Rectal smooth muscle tissue (tissue), 1 donor: ENCODE data around the gene ELMO1.

Experiments
- H3K27ac ChIP-seq: one replicate; pipeline ENCODE4 v1.7.0; 2013; ENCODE audit warnings: low read depth, low read length, inconsistent platforms
- H3K27me3 ChIP-seq: one replicate; pipeline ENCODE4 v1.7.0; 2013; ENCODE audit warnings: low read length; ENCODE audit not compliant: control insufficient read depth, insufficient read depth
- H3K36me3 ChIP-seq: one replicate; pipeline ENCODE4 v1.7.0; 2013; ENCODE audit warnings: low read length; ENCODE audit not compliant: control insufficient read depth, insufficient read depth
- H3K4me1 ChIP-seq: one replicate; pipeline ENCODE4 v1.7.0; 2013; ENCODE audit warnings: low read length; ENCODE audit not compliant: control insufficient read depth, insufficient read depth
- H3K4me3 ChIP-seq: one replicate; pipeline ENCODE4 v1.7.0; 2013; ENCODE audit warnings: low read length
- H3K9ac ChIP-seq: one replicate; pipeline ENCODE4 v1.7.0; 2013; ENCODE audit warnings: low read length

ELMO1 gene

DNA sequence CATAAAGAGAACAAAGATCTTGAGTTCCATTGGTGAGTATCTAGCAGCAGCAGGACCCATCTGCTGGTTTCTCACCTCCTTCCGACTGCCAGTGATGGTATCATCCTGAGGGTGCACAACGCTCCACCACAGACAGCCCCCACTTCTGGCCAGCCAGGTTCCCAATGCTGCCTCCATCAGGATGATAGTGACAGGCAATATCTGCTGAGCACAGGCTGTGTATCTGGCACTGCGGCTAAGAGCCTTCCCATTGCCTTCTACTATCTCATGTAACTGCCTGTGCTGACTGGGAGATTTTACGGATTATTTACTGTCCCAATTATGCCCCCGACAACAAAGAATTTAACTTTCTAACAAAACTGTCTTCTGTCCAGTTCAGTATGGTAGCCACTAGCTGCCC, 372.0 kb downstream of the ELMO1 start:
- Histone ChIP-seq H3K9ac (no peak overlapping the region), H3K27me3 (no peaks in the 10 kb centered on the region), H3K4me3 (no peak overlapping the region), H3K27ac (no peak overlapping the region), H3K36me3 (no peaks in the 10 kb centered on the region), H3K4me1 (no peaks in the 10 kb centered on the region)

DNA sequence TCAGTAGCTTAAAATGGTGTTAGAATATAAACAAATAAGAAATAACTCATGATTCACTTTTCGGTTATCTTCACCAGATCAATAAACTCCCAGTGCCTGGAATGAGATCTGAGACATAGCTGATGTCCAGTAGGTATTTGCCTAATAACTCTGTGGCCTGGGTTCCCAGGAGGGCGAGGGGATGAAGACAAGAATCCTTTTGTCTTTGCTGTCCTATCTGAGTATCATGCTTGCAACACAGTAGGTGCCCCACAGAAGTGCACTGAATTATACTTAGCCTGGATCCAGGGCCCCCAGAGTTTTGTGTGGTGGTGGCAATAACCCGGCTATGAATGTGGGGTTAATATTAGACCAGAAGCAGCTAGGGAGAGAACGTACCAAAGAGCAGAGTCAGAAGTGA, 374.3 kb downstream of the ELMO1 start:
- Histone ChIP-seq H3K4me1 (no peaks in the 10 kb centered on the region), H3K36me3 (no peaks in the 10 kb centered on the region), H3K9ac (no peak overlapping the region), H3K4me3 (no peak overlapping the region), H3K27me3 (no peaks in the 10 kb centered on the region), H3K27ac (no peak overlapping the region)

DNA sequence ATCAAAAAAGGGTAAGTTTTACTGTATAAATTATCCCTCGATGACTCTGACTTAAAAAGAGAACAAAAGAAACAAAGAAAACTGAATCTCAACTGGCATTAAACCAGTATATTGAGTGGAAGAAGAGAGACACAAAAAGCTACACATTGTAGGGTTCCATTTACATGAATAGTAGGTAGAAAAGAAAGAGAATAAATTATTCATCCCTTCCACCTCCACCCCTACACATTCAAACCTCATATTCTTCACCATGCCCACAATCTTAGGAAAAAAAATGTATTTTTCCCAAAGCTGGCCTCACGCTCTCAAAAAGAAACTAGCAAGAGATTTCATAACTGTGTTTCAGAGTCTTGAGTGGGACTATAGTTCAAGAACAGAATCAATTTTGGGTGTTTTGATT, 377.5 kb downstream of the ELMO1 start:
- H3K27ac ChIP-seq = no peak overlapping the region
- H3K27me3 ChIP-seq = no peaks in the 10 kb centered on the region
- H3K36me3 ChIP-seq = no peaks in the 10 kb centered on the region
- H3K9ac ChIP-seq = no peak overlapping the region
- no peaks in the 10 kb centered on the region for H3K4me1 ChIP-seq
- H3K4me3 ChIP-seq = no peak overlapping the region

DNA sequence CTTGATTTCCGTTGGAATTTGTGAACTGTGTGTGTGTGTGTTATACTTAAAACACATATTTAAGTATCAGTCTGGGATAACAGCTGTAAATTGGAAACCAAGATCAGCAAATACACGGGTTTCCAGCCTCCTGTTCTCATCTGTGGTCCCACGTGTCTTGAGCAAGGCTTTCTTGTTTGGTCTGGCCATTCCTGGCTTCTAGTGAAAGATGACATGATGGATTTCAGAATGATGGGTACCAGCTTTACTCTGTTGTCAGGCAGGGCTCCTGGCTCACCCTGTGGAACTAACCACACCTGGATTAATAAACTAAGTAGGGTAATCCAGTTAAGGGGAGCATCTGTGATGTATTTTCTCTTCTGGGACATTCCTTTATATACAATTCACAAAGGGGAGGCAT, 378.2 kb downstream of the ELMO1 start:
- Histone ChIP-seq H3K36me3 (no peaks in the 10 kb centered on the region), H3K4me3 (no peak overlapping the region), H3K27ac (no peak overlapping the region), H3K27me3 (no peaks in the 10 kb centered on the region), H3K9ac (no peak overlapping the region), H3K4me1 (no peaks in the 10 kb centered on the region)

DNA sequence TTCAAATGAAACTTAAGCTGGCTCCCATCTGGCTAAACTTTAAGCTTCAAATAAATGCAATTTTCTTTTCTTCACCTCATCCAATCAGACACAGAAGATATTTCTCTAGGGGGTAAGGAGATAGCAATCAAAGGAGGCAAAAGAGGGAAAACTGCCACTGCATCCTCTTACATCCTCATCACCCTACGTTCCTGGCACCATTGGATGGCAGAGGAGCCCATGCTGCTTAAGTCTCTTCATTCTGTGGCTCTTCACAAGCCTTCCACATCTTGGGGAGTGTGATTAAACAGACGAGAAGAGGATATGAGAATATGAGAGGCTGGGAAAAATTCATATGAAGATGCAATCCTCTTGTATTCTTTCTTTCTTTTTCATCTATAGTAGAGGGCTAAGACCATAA, 378.6 kb downstream of the ELMO1 start:
- Histone ChIP-seq H3K4me3 (no peak overlapping the region), H3K27me3 (no peaks in the 10 kb centered on the region), H3K36me3 (no peaks in the 10 kb centered on the region), H3K4me1 (no peaks in the 10 kb centered on the region), H3K9ac (no peak overlapping the region), H3K27ac (no peak overlapping the region)

DNA sequence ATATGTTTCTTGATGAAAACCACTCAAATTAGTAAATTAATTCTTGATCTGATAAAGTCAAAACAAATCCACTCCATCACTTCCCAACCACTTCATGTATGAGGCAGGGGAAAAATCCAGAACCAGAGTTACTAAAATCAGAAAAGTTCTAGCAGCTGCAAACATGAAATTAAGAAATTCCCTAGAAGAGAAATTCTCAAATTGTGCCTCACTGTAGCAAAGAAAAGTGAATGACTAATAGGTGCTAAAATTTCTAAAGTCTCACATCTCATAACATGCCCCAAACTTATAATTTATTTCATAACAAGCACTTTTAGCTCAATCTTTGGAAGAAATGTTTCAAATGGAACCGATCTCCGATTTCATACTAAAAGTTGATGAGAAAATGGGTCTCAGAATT, 379.3 kb downstream of the ELMO1 start:
- Histone ChIP-seq H3K9ac (no peak overlapping the region), H3K27ac (no peak overlapping the region)

DNA sequence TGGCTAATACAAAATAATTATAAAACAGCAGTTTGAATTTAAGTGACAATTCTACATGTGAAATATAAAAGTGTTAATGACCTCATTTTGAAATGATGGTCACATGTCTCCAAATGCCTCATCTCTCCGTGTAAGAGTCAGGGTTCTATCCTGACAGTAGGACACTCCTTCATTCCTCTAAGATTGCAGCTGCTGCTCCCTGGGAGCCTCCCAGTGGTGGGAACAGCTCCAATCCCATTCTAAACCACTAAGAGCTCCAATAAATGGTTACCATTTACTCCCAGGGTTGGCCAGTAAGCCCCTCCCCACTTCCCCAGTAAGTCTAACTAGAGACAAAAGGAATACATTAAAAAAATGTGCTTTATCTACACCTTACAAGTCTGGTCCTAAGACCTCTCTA, 379.8 kb downstream of the ELMO1 start:
- Histone ChIP-seq H3K36me3 (no peaks in the 10 kb centered on the region), H3K4me1 (no peaks in the 10 kb centered on the region), H3K4me3 (no peak overlapping the region), H3K27me3 (no peaks in the 10 kb centered on the region), H3K9ac (no peak overlapping the region), H3K27ac (no peak overlapping the region)

More for the DNA sequence above, 379.3 kb downstream of the ELMO1 start:
- Histone ChIP-seq H3K4me3 (no peak overlapping the region), H3K4me1 (no peaks in the 10 kb centered on the region), H3K36me3 (no peaks in the 10 kb centered on the region), H3K27me3 (no peaks in the 10 kb centered on the region)

DNA sequence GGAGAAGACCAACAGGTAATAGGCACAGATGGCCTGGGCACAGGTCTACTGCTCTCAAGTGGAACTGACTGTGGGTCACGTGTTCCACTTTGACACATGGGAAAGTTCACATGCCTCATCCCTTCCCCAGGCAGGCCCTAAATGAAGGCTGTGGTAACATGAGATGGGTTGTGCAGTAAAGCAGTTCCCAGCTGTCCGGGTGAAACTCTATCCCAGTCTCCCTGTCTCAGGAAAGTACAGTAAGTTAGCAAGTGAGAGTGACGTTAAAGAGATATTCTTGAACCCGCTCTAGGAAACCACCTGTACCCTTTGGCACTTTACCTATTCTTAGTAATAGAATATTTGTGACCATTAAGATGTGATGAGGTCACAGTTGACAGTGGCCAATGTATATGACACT, 380.6 kb downstream of the ELMO1 start:
- Histone ChIP-seq H3K9ac (no peak overlapping the region), H3K27ac (no peak overlapping the region), H3K4me1 (no peaks in the 10 kb centered on the region), H3K27me3 (no peaks in the 10 kb centered on the region), H3K36me3 (no peaks in the 10 kb centered on the region), H3K4me3 (no peak overlapping the region)

DNA sequence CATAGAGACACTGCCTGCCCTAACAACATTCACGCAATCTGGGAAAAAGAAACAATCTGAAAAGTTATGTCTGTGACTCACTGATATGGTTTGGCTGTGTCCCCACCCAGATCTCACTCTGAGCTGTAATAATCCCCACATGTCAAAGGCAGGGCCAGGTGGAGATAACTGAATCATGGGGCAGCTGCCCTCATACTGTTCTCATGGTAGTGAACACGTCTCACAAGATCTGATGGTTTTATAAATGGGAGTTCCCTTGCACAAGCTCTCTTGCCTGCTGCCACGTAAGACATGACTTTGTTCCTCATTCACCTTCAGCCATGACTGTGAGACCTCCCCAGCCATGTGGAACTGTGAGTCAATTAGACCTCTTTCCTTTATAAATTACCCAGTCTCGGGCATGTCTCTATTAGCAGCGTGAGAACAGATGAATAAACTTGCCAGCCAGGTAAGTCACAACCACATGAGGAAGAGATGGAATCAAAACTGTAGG, 382.8 kb downstream of the ELMO1 start:
- Histone ChIP-seq H3K9ac (no peak overlapping the region), H3K4me1 (no peaks in the 10 kb centered on the region), H3K36me3 (no peaks in the 10 kb centered on the region), H3K27ac (no peak overlapping the region), H3K4me3 (no peak overlapping the region), H3K27me3 (no peaks in the 10 kb centered on the region)

DNA sequence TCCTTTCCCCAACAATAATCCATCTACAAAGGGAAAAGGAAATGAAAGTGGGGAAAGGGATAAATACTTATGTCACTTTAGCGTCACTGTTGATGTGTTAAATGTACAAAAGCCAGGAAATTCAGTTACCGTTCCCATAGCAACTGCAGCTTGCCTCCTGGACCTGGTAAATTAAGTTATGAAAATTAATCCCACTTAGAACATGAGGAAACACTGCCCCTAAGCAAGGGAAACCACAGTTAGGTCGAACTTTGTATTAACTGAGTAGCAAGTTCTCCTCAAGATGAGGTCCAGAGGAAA, 386.2 kb downstream of the ELMO1 start:
- Histone ChIP-seq H3K4me1 (no peaks in the 10 kb centered on the region), H3K27me3 (no peaks in the 10 kb centered on the region), H3K9ac (no peak overlapping the region), H3K4me3 (no peak overlapping the region), H3K27ac (no peak overlapping the region), H3K36me3 (no peaks in the 10 kb centered on the region)

DNA sequence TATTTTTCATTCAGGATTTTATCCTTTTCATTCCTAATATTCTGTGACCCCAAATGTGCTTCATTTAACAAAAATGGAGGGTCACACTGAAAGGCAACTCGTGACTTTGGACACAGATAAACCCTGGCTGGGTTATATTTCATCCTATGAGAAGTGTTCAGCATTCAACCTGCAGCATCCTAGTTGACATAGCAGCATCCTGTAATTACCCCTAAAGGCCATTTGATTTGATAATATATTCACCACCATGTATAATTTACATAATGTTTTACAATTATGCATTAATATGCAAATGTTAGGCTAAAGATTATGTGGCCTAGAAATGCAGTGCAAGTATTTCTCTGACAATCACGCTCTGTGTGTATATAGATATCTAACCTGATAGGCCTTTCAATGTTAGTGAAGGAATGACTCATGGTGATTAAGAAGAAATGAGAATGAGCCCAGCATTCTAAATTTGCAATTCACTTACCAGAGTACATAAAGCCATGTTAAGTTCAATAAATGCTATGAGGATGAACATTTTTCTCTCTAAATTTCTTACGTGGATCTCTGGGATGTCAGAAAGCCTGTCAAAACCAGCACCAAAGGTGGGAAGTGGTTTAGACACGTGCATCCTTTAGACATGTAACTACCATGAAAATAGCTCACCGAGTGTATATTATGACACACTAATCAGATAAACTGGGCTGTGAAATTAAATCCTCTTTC, 386.7 kb downstream of the ELMO1 start:
- Histone ChIP-seq H3K4me3 (no peak overlapping the region), H3K9ac (no peak overlapping the region), H3K4me1 (no peaks in the 10 kb centered on the region), H3K27ac (no peak overlapping the region), H3K27me3 (no peaks in the 10 kb centered on the region), H3K36me3 (no peaks in the 10 kb centered on the region)

DNA sequence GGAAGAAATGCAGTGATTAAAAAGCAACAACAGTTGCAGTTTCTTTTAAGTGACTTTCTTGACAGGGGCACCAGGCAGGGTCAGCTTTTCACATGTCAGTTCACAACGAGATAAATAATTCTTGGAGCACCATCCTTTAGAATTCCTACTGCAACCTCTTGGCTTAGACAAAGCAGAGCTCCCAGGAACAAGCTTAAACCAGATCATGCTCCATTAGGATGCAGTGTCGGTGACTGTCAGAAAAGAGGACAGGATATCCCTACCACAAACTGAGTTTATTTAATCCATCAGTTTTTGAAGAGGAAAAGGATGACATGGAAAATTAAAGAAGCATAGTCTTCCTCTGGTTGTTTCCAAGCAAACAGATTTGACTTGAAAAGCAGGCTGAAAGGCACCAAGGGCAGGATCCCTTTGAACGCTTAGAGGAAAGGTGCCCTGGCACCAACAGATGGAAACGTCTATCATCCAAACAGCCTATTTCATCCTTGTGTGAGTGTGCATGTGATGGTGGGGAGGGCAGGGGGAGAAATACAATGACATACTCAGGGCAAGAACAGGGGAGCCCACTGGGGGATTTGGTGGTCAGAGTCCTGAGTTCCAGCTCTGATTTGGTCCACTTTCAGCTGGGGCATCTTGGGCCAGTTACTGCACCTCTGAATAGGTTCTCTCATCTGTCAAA, 392.3 kb downstream of the ELMO1 start:
- no peaks in the 10 kb centered on the region for H3K27me3 ChIP-seq
- H3K36me3 ChIP-seq = no peaks in the 10 kb centered on the region
- H3K27ac ChIP-seq = no peak overlapping the region
- H3K9ac ChIP-seq = no peak overlapping the region
- no peaks in the 10 kb centered on the region for H3K4me1 ChIP-seq
- H3K4me3 ChIP-seq = no peak overlapping the region

DNA sequence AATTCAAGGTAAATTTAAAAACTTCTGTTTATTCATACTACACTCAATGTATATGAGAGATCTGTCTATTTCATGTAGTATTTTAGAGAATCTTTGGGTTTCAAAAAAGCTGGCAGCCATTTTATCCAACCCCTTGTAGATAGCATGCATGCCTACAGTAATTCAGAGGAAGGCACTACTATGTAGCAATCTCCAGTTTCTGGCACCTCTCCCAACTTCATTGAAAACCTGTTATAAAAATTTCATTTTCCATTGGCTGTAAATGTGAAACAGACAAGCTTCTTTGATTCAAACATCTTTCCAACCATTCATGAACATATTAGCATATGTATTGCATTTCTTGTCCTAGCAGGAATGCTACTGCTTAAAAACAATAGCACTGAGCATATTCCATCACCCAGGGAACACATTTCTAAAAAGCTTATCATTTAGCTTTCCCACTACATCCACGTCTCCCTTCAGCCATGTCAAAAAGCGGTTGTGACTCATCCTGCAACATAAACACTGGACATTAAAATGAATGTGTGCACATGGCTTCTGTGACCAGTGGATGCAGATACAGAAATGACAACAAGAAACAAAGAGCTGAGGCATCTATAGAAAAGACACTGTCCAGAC, 393.9 kb downstream of the ELMO1 start:
- Histone ChIP-seq H3K4me1 (no peaks in the 10 kb centered on the region), H3K27me3 (no peaks in the 10 kb centered on the region), H3K4me3 (no peak overlapping the region), H3K9ac (no peak overlapping the region), H3K27ac (no peak overlapping the region), H3K36me3 (no peaks in the 10 kb centered on the region)
